NCI-H510A treated with DMSO at 0.1 percent for 48 hours (cell line): ENCODE data around the gene LASP1NB.
"Not testable (repeated sequence)": the region's sequence is repeated elsewhere in the genome, so short reads cannot be mapped to it uniquely, and the experiment has no call there.

Experiments
- DNase-seq: peaks from one replicate; lab custom pipeline; 2025; lab: John Stamatoyannopoulos, UW

The LASP1NB gene

GRCh38 chr17:38967290-38967738 lies 41.9 kb downstream of the LASP1NB start, which contains the start of gene FBXO47:
Gene FBXO47 (minus strand): TSS chr17:38967403. CDS start chr17:38963025, 4,378 bp downstream.
- no peak for DNase-seq

DNA sequence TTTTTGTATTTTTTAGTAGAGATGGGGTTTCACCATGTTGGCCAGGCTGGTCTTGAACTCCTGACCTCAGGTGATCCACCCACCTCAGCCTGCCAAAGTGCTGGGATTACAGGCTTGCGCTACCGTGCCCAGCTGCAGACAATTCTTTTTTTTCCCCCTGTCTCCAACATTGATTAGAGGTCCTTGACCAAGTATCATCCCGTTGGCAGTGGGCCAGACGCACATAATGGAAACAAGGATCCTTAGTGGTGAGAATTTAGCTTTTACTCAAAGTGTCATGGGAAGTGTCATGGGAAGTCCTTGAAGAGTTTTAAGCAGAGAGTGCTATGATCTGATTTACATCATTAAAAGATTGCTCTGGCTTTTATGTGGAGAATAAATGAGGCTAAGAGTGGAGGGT lies 43.9 kb downstream of the LASP1NB start:
- no peak for DNase-seq

DNA sequence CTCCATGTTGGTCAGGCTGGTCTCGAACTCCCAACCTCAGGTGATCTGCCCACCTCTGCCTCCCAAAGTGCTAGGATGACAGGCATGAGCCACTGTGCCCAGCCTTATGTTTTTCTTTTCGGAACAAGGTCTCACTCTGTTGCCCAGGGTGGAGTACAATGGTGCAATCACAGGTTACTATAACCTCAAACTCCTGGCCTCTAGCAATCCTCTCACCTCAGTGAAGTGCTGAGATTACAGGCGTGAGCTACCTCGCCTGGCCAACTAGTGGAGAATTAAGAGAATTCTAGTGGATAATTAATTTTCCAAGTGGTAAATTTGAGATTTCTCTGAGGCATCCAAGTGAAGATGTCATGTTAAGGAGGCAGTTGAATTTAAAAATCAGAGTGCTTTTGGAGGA lies 44.7 kb downstream of the LASP1NB start:
- no peak for DNase-seq

GRCh38 chr17:38970804-38971203 lies 45.4 kb downstream of the LASP1NB start:
- DNase-seq: no peak

DNA sequence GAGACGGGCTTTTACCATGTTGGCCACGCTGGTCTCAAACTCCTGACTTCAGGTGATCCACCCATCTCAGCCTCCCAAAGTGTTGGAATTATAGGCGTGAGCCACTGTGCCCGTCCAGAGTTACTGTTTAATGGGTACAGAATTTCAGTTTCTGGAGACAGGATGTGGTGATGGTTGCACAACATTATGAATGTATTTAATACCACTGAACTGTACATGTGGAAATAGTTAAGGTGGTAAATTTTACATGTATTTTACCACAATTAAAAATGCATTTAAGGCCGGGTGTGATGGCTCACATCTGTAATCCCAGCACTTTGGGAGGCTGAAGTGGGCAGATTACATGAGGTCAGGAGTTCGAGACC lies 50.8 kb downstream of the LASP1NB start:
- DNase-seq: not testable (repeated sequence)

GRCh38 chr17:38978180-38978579 lies 52.8 kb downstream of the LASP1NB start:
- no peak for DNase-seq
